ENCODE data around the gene ZNF316. TPM values are rescaled to one million over a fixed set of nuclear protein-coding genes. Genes with fewer than 3 reads are reported as not detected.

The ZNF316 gene
- total RNA-seq, 2 donors from 2014 or later: 54.4 to 64.6 TPM

DNA sequence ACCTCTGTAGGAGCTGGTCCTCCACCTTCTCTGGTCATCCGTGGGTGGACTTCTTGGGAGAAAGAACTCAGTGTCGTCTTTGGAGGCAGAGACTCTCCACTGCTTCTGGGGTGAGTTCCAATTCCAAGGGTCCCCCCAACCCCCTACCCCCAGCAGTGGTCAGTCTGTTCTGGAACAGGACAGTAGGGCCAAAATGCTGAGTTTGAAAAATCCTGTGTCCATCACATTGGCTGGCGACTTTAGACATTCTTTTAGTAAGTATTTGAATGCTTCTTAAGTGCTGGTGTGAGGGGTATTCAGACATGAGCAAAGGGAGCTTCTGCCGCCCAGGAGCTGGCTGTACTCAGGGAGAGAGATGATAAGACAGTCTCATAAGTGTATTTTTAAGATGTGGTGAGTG, 1.9 kb downstream of the ZNF316 start:
- no peak overlapping the region for H3K4me3 ChIP-seq
- TF ChIP-seq CTCF (IDR thresholded peaks at IDR 0.05): no peak
- peaks cover 12 to 18% of the 10 kb centered on the region in 2 donors for H3K4me1 ChIP-seq (ENCODE audit: control insufficient read depth in 1 of 2, low read depth in 2 of 2)
- peaks cover 26% of the 10 kb centered on the region for H3K36me3 ChIP-seq
- H3K27me3 ChIP-seq (replicated peaks; ENCODE audit: insufficient read depth): no peaks in the 10 kb centered on the region
- ATAC-seq (ENCODE audit: insufficient number of reproducible peaks, low FRiP score, low read depth) (no peak), DNase-seq (ENCODE audit: low spot score) (no peak)
- H3K9me3 ChIP-seq: no peaks in the 10 kb centered on the region
- H3K27ac ChIP-seq: no peak overlapping the region

- Histone ChIP-seq H3K27me3 (replicated peaks; ENCODE audit: insufficient read depth) (no peaks in the 10 kb centered on the region), H3K4me1 (ENCODE audit: control insufficient read depth in 1 of 2, low read depth in 2 of 2) (peaks cover 12 to 18% of the 10 kb centered on the region in 2 donors), H3K36me3 (peaks cover 32% of the 10 kb centered on the region), H3K4me3 (no peak overlapping the region), H3K9me3 (no peaks in the 10 kb centered on the region), H3K27ac (no peak overlapping the region)
- TF ChIP-seq CTCF (IDR thresholded peaks at IDR 0.05): no peak
- ATAC-seq (ENCODE audit: insufficient number of reproducible peaks, low FRiP score, low read depth) (no peak), DNase-seq (ENCODE audit: low spot score) (no peak)
Observed at GRCh38 chr7:6639627-6640026, 2.5 kb downstream of the ZNF316 start.

DNA sequence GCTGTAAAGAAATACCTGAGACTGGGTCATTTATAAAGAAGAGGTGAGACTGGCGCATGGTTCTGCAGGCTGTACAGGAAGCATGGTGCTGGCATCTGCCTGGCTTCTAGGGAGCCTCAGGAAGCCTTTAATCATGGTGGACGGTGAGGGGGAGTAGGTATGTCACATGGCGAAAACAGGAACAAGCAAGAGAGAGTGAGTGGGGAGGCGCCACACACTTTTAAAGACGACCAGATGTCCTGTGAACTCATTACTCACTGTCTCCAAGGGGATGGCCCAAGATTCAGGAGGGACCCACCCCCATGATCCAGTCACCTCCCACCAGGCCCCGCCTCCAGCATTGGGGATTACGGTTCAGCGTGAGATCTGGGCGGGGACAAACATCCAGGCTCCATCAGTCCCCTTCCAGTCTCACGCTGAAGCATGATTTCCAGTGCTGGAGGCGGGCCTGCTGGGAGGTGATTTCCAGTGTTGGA, 3.2 kb downstream of the ZNF316 start:
- Histone ChIP-seq H3K9me3 (no peaks in the 10 kb centered on the region), H3K4me3 (no peak overlapping the region), H3K27me3 (replicated peaks; ENCODE audit: insufficient read depth) (no peaks in the 10 kb centered on the region), H3K36me3 (peaks cover 35% of the 10 kb centered on the region), H3K4me1 (ENCODE audit: control insufficient read depth in 1 of 2, low read depth in 2 of 2) (peaks cover 12 to 18% of the 10 kb centered on the region in 2 donors), H3K27ac (no peak overlapping the region)
- DNase-seq (ENCODE audit: low spot score) (no peak), ATAC-seq (ENCODE audit: insufficient number of reproducible peaks, low FRiP score, low read depth) (no peak)
- TF ChIP-seq CTCF (IDR thresholded peaks at IDR 0.05): no peak

GRCh38 chr7:6641305-6642035, 4.4 kb downstream of the ZNF316 start:
- DNase-seq (ENCODE audit: low spot score) (no peak), ATAC-seq (ENCODE audit: insufficient number of reproducible peaks, low FRiP score, low read depth) (no peak)
- H3K36me3 ChIP-seq: peaks cover 38% of the 10 kb centered on the region
- no peak overlapping the region for H3K4me3 ChIP-seq
- H3K27me3 ChIP-seq (replicated peaks; ENCODE audit: insufficient read depth): no peaks in the 10 kb centered on the region
- H3K4me1 ChIP-seq (ENCODE audit: control insufficient read depth in 1 of 2, low read depth in 2 of 2): peaks cover 9 to 14% of the 10 kb centered on the region in 2 donors
- TF ChIP-seq CTCF (IDR thresholded peaks at IDR 0.05): no peak
- H3K9me3 ChIP-seq: no peaks in the 10 kb centered on the region
- H3K27ac ChIP-seq: no peak overlapping the region

GRCh38 chr7:6642239-6642839, 5.2 kb downstream of the ZNF316 start:
- H3K4me1 ChIP-seq (ENCODE audit: control insufficient read depth in 1 of 2, low read depth in 2 of 2): peaks cover 9 to 11% of the 10 kb centered on the region in 2 donors
- no peak overlapping the region for H3K4me3 ChIP-seq
- DNase-seq (ENCODE audit: low spot score): no peak
- no peak overlapping the region for H3K27ac ChIP-seq
- H3K9me3 ChIP-seq: no peaks in the 10 kb centered on the region
- no peak for ATAC-seq (ENCODE audit: insufficient number of reproducible peaks, low FRiP score, low read depth)
- no peaks in the 10 kb centered on the region for H3K27me3 ChIP-seq (replicated peaks; ENCODE audit: insufficient read depth)
- H3K36me3 ChIP-seq: peaks cover 43% of the 10 kb centered on the region
- TF ChIP-seq CTCF (IDR thresholded peaks at IDR 0.05): no peak

Measured in thoracic aorta (tissue), 2 donors.